NCI-H2107 treated with DMSO at 0.1 percent for 48 hours (cell line): ENCODE measurements around the gene ST8SIA4.

ENCODE experiments used
- DNase-seq: peaks from one replicate; lab custom pipeline; 2025; ENCODE audit not compliant: unreplicated experiment; lab: John Stamatoyannopoulos, UW

ST8SIA4 gene

DNA sequence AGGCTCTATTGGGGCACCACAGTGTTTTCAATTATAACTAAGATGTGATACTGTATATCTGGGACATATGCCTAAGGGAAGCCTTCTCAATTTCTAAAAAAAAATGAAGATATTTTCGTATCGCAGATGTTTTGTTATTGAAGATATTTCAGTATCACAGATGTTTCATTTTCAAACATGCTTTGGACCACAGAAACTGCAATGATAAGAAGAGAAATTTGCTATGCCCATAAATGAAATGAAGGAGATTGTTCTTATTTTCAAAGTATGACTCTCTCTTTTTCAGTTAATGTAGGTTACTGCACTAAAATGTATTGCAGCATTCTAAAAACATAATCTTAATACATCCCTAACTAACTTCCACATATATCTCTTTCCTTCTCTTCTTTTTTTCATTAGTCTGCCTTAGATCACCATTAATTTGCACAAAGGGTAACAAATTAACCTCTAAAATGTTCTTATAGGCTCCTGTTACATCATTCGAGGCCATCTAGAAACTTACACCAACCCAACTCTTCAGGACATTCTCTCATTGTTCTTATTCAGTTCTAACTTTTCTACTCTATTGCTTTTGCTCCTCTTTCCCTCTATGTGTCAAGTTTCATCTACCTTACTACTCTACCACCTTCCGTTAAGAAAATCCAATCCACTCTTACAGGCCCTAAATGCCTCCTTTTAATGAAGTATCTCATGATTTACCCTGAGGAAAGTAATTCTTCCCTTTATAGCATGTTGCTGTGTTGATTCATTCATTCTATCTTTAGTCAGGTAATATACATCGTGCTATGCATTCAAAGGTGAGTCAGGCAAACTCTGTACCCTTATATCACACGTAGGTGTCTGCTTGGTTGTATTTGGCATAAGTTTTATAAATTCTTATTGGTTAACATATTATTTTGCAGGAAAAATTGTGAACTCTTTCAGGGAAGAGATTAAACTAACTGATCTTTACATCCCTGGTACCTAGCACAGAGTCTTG, 70.5 kb downstream of the ST8SIA4 start:
- DNase-seq = no peak

DNA sequence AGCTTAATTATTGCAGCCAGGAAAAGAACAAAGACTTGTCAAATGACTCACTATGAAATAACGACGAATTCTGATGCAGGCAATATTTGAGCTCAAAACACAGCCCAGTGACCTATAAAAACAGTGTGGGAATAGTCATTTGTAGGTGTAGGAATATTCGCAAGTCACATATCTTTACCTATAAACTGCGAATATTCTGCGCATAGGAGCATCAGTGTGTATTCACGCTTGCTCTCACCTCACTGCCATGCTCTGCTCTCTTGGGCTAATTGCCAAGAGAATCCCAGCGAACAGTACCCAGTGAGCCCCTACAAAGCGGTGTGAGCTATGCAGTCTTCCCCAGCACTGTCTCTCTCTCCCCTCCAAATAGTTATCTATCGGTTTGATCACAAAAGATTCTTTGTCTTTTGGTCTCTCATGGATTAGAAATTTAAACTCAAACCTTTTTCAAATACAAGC, 74.2 kb downstream of the ST8SIA4 start:
- no peak for DNase-seq

DNA sequence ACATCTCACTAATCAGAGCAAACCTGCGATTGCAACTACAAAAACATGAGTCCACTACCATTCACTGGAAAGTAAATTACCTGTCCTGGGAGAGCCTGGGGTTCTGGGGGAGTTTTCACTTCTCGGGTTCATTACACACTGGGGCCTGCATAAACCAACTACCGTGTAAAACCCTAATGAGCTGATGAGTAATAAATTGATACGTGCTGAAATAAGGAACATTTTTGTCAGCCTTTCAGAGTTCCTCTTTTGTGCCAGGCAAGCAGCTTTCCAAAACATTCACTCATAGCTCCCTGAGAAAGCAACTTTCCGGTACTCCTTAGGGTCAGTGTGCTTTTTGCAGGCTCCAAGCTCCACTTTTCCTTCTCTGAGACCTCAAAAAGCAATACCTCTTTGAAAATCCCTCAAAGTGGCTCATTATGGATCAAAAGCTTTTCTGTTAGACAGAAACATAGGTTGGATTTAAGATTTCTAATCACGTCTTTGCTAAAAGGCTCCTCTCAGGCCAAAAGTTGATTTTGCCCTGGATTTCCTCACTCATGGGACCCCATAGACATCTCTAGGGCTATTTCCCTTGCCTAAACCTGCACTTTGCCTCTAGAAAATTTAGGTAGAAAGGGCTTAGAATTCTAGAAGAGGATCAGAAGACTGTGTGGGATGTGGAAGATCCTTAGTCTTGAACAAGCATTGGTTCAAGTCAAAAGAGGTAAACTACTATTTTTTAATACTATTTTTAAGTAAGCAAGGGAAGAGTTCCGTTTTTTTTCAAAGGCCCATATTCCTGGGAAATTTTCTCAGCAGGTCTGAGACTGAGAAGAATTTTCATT, 74.8 kb downstream of the ST8SIA4 start:
- no peak for DNase-seq

DNA sequence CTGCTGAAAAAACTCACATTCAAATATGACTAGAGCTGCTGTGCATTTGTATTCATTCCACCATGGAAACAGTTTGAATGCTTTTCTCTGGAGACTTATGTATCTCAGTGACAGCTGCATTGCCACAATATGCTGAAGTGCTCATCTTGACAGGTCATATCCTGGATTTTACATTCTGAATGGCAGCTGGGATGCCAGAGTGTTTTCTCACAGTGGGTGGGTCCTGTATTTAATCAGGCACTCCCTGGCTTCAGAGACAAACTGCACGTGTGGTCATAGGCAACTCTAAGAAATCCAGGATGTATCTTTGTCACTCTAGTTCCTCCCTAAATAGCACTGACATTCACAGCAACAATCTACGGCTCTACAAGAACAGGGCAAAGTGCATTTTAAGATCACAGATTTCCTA, 75.6 kb downstream of the ST8SIA4 start:
- peak; percentile 24 for DNase-seq

DNA sequence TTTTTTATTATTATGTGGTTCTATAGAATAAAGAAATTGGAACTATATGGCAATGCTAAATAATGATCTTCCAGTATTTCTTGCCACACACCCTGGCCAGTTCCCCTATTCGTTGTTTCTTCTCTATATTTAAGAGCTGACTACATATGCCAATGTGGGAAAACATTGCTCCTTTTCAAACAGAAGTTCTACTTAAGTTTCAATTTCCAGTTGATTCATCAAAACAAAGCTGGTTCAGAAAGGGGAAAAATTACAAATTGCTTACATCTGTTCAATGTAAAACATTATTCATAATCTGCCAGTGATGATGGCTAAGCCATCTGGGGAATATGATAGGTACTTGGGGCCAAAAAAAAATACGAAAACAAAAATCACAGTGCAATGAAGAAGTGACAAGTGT, 76.9 kb downstream of the ST8SIA4 start:
- no peak for DNase-seq

DNA sequence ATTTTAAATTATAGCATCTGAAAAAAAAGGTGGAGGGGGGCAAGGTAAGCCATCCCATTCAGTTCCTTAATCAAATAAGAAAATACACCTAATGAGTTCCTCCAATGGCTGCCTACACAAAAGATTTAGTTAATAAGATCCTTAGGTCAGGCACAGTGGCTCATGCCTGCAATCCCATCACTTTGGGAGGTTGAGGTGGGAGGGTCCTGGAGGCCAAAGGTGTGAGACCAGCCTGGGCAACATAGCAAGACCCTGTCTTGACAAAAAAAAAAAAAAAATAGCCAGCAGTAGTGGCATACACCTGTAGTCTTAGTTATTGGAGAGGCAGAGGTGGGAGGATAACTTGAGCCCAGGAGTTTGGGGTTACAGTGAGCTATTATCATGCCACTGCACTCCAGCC, 78.4 kb downstream of the ST8SIA4 start:
- no peak for DNase-seq

DNA sequence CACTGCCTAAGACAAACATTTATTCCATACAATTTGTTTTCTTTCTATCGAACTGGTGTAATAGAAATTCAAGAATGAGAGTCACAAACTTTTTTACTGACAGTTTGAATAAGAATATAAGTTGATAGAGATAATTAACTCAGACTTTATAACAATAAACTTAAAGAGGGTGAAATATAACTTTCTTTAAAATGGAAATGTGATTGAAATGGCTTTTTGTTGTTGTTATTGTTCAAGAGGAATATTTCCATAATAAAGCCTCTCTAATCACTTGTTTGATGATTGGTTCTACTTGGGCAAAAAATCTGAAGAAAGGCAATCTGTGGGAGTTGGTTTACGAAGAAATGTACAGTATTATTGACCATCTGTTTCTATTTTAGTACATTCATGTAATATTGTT, 79.3 kb downstream of the ST8SIA4 start:
- DNase-seq = no peak

DNA sequence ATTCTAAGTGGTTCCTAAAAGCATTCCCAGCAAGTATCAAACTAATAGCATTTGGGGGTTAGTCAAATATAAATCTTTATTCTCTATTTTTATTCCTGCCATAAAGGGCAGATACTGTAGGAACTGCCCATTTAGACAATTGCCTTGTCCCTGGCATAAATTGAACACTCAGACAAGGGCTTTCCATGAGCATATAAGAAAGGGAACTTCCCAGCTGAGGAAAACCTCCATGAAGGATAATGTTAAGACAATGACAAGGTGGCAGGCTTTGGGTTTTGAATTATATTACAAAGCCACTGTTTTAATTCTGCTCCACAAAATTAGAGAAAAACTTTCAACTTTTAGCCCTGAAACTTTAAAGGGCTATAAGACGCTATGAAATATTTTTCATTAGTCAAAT, 81.3 kb downstream of the ST8SIA4 start:
- no peak for DNase-seq

DNA sequence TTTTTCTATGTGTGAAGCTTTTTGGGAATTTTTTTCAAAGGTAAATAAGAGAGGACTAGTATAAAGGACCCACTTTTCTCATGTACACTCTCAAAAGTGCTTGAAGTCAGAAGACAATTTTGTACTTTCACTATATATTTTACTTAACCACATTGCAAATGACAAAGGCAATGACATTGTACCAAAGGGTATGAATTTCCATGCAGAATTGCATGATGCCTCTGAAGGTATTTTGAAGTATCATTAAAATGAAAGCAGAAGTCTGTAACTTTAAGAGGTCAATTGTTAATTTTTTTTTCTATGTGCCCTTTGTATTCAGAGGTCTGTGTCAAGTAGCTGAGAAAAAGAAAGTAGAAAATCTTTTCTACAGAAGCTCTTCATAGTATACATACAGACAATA, 84.7 kb downstream of the ST8SIA4 start:
- DNase-seq = no peak

DNA sequence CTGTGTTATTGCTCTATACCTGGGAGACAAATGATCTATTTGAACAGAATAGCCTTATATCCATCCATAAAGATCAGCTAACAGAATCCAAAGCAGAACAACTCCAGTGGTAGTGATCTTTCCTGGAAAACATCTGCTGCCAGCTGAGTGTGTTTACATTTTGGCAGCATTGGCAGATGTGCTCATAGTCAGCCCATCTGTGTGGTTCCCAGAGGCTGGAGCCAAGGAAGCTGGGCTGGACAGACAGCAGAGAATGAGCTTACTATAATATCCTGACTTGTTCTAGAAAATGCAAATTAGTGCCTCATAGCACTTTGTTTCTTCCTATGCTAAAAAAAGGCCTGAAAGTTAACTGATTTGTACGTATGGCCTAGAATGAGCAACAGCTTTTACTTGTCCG, 99.7 kb downstream of the ST8SIA4 start:
- DNase-seq = no peak

DNA sequence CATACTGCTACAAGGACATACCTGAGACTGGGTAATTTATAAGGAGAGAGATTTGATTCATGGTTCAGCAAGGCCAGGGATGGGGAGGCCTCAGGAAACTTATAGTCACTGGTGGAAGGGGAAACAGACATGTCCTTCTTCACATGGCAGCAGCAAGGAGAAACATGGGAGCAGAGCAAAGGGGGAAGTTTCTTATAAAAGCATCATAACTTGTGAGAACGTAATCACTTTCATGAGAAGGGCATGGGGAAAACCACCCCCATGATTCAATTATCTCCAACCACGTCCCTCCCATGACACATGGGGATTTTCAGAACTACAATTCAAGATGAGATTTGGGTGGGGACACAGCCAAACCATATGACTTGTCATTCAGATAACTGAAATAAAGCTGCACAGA, 100.9 kb downstream of the ST8SIA4 start:
- no peak for DNase-seq

DNA sequence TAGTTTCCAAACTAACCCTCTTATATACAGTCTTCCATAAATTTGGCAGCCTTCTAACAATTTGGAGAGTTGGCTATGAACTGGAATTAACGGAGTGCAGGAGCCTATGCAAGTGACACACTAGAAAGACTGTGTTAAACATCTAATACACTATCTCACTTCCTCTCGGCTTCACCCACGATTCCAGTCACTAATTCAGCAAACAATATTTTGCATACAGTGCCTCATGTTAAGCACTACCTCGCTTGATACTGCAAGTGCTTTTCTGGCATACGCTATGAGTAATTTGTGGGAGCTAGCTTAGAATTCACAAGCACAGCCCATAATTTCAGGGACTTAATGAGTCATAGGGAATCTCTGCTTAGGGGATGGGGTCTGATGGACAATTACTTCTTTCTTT, 102.5 kb downstream of the ST8SIA4 start:
- DNase-seq = no peak

DNA sequence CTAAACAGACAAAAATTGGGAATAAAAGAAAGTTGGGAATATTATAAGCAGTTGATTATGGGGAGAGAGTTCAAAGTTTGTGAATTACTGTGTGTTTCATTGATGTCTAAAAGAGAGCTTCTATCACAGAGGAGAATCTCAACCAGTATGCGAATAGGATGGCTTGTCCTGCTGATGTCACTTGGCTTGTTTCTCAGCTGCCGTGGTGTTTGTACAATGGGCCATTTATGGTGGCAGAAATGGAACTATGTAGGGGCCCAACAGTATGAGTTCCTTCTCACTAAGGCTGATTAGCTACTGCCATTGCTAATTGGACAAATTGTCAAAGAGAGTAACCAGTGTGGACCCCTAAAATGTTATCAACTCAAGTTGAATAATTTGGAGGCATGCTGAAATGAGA, 103.9 kb downstream of the ST8SIA4 start:
- no peak for DNase-seq

DNA sequence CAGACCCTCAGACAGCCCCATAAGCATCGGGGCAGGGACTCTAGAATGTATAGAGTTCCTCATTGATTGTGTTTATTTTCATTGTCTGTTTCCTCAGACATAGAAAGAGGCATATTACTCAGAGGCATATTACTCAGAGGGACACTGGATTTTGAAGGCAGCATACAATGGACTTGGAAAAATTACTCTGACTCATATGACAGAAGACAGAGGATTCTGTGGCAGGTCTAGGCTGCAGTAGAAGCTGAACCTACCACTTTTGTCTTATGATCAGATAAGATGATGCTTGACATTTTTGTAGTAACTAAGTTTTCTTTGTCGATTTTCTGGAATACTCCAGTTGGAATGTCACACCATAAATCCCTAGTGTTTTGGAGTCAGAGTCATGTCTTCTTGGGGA, 105.2 kb downstream of the ST8SIA4 start:
- DNase-seq = no peak

DNA sequence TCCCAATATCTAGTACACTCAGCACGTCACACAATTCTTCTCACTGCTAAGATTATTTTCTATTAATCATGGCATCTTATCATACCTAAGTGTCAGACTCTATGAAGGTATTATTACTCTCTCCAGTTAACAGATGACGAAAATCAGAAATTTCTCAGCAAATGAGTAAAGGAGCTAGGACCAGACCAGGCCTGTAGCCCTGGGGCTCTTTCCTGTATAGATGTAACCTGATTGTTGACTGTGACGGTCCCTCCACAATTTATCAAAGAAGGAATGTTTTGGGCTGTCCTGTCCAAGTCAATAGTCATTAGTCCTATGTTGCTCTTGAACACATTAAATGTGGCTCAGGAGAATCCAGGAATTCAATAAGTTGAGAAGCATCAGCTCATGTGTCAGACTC, 106.2 kb downstream of the ST8SIA4 start:
- DNase-seq = no peak

DNA sequence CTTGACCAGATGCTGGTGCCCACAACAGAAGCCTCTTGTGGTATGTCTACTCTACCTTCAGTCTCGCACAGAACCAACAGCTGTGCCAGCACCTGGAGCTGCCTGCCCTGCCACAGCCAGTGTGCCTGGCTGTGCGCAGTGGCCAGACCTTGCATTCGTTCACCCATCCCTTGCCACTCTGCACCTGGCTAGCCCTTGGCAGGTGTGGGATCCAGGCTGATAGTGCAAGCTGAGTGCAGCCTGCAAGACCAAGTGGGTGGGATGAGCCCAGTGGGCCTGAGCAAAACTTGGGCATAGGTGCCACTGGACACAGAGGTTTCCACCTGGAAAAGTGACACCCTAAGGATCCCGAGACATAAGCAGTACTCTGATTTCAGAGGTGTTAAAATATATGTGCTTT, 108.2 kb downstream of the ST8SIA4 start:
- DNase-seq = no peak

DNA sequence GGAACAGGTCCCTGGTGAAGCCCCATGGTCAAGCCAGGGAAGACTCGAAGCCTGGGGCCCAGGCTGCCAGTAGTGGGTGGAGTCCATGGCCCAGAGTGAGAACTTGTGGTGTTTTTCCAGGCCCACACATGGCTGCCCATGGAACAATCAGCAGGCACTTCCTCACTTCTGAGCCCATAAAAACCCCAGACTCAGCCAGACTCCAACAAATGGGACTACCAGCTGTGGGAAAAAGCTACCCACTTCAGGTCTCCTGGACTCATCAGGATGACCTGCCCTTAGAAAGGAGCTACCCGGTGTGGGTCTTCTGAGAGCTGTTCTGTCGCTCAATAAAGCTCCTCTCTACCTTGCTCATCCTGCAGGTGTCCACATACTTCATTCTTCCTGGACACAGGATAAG, 108.9 kb downstream of the ST8SIA4 start:
- no peak for DNase-seq

DNA sequence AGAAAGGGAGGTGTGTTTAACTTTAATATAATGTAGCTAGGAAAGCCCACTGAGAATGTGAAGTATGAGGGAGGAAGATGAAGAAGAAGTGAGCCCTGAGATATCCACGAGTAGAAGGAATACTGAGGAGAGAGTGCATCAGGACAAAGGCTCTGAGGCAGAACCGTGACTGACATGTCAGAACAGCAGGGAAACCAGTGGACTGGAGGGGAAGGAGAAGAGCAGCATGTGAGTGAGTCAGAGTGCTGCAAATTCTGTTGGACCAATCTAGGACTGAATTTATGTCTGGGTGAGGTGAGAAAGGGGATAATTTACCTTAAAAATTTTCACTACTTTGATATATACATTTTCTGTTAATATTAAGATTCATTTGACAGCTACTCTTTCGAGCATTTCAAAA, 110.3 kb downstream of the ST8SIA4 start:
- no peak for DNase-seq

DNA sequence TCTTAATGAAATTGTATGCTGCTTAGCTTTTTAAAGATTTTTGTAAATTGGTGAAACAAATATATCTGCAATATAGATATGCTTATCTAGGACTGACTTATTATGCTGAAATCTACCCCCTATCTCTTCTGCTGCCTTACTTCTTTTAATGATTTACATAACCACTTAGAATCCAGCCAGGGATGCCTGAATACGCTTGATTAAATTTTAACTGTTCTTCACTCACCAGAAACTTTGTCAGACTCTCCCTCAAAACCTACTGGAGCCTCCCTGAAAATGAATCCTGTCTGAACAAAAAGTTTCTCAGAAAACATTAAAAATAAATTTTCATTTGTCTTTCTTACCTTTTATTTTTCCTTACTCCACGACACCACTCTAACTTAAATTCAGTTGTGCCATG, 111.7 kb downstream of the ST8SIA4 start:
- DNase-seq = no peak

DNA sequence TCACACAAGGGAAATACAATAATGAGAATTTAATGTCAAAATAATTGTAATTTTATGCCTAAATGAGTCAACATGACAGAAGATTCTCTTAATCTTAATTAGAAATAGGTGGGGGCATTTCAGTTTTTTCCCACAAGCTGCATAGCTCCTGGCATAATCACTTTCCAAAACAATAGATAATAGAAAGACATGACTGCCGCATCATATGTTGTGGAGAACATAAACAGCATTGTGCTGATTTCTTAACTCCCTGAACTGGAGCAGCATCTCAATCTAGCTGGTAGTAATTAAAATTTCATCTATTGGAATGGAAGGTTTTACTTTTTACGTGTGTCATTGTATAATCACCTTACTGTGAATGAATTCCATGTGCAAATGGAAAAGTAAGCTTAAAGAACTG, 112.1 kb downstream of the ST8SIA4 start:
- DNase-seq = no peak

DNA sequence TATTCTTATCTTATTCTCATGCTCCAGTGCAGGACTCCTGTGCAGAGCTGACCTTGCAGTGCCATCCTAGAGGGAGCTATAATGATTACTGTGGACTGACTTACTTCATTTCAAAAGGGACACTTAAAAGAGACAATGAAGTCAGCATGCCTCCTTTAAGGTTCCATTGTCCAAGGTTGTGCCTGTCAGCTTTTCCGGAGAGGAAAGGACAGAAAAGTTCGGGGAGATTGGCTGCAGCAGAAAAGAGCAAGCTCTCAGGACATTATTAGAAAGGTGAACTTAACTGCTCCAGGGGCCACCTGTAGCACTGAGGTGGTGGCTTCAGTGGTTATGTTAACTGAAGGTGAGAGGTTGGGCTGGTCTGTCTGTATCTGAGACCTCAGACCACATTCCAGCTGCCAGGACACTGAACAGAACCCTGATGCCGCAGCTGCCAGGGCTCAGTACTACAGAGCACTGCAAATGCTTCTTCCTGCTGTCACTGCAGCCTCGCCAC, 112.9 kb downstream of the ST8SIA4 start:
- no peak for DNase-seq

DNA sequence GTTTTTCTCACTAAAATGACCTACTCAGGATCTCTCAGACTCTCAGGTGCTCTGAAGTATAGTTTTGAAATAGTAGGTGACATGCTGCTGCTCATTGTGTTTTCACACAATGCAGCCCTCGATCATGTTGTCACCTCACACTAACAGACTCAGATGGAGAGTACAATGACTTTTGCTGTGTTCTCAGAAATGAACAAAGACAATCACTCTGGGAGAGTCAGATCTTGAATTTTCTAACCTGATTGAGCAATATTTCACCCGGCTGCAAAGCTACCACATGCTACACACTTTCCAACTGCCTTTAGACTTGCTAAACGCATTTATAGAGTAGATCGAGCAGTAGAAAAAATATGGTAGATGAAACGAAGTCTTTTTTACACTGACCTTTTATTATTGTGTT, 113.4 kb downstream of the ST8SIA4 start:
- no peak for DNase-seq
